IPS-20b (cell line): Measurements from ENCODE around the gene DHODH.

ENCODE experiments used
- H3K27ac ChIP-seq: one replicate; pipeline ENCODE4 v1.5.1; 2013; ENCODE audit warnings: low read length
- H3K27me3 ChIP-seq: 2 replicates; pipeline ENCODE4 v1.6.1; 2013; ENCODE audit warnings: mild to moderate bottlenecking, low read length, inconsistent platforms; ENCODE audit not compliant: insufficient read depth
- H3K36me3 ChIP-seq: 2 replicates; pipeline ENCODE4 v1.6.1; 2013; ENCODE audit warnings: low read depth, mild to moderate bottlenecking, inconsistent platforms, low read length, moderate library complexity; ENCODE audit not compliant: insufficient read depth
- H3K4me1 ChIP-seq: 2 replicates; pipeline ENCODE4 v1.6.1; 2013; ENCODE audit warnings: mild to moderate bottlenecking, control low read depth, inconsistent platforms, low read length, moderate library complexity; ENCODE audit not compliant: insufficient read depth
- H3K4me3 ChIP-seq: 2 replicates; pipeline ENCODE4 v1.5.1; 2013; ENCODE audit warnings: mild to moderate bottlenecking, low read length, inconsistent platforms
- H3K9ac ChIP-seq: 2 replicates; pipeline ENCODE4 v1.6.1; 2013; ENCODE audit warnings: low read depth, mild to moderate bottlenecking, inconsistent platforms, low read length, moderate library complexity
- H3K9me3 ChIP-seq: 2 replicates; pipeline ENCODE4 v1.6.1; 2013; ENCODE audit warnings: mild to moderate bottlenecking, low read depth, low read length, inconsistent platforms; ENCODE audit not compliant: insufficient read depth

The DHODH gene

GRCh38 chr16:72015124-72015523 lies 6.6 kb downstream of the DHODH start:
- Histone ChIP-seq H3K4me3 (no peak overlapping the region), H3K4me1 (no peaks in the 10 kb centered on the region), H3K9me3 (no peaks in the 10 kb centered on the region), H3K27ac (no peak overlapping the region), H3K9ac (no peak overlapping the region), H3K36me3 (peaks cover 70% of the 10 kb centered on the region), H3K27me3 (no peaks in the 10 kb centered on the region)

- peaks cover 81% of the 10 kb centered on the region for H3K36me3 ChIP-seq
- H3K27me3 ChIP-seq: no peaks in the 10 kb centered on the region
- H3K4me3 ChIP-seq: no peak overlapping the region
- H3K27ac ChIP-seq: no peak overlapping the region
- H3K4me1 ChIP-seq: no peaks in the 10 kb centered on the region
- no peaks in the 10 kb centered on the region for H3K9me3 ChIP-seq
- H3K9ac ChIP-seq: no peak overlapping the region
Measured at GRCh38 chr16:72018470-72018869, 9.9 kb downstream of the DHODH start.

DNA sequence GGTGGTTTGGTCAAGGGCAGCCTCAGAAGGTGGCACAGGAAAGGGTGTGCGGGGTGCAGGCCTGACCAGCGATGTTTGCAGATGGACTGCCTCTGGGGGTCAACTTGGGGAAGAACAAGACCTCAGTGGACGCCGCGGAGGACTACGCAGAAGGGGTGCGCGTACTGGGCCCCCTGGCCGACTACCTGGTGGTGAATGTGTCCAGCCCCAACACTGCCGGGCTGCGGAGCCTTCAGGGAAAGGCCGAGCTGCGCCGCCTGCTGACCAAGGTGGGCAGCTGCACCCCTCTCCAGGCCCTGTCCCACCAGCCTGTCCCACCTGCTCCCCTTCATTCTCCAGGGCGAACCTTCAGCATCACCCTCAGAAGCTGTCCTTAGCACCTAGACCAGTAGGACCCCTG lies 12.5 kb downstream of the DHODH start:
- H3K27ac ChIP-seq: no peak overlapping the region
- H3K9me3 ChIP-seq: no peaks in the 10 kb centered on the region
- peaks cover 83% of the 10 kb centered on the region for H3K36me3 ChIP-seq
- H3K9ac ChIP-seq: no peak overlapping the region
- H3K4me1 ChIP-seq: no peaks in the 10 kb centered on the region
- H3K27me3 ChIP-seq: no peaks in the 10 kb centered on the region
- no peak overlapping the region for H3K4me3 ChIP-seq

DNA sequence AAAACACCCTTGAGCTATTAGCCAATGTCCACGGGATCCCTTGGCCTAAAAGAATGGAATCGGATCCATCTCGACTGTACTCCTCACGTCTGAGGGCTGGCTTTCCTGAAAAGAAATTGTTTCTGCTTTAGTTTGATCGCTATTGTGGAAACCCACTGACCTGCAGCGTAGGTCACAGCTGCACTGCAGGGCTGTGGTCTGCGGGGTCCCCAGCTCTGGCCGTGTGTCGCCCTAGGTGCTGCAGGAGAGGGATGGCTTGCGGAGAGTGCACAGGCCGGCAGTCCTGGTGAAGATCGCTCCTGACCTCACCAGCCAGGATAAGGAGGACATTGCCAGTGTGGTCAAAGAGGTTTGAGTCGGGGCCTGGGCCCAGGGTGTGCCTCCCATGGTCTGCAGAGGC lies 13.6 kb downstream of the DHODH start:
- Histone ChIP-seq H3K4me3 (no peak overlapping the region), H3K27me3 (no peaks in the 10 kb centered on the region), H3K36me3 (peaks cover 72% of the 10 kb centered on the region), H3K4me1 (no peaks in the 10 kb centered on the region), H3K27ac (no peak overlapping the region), H3K9ac (no peak overlapping the region), H3K9me3 (no peaks in the 10 kb centered on the region)

DNA sequence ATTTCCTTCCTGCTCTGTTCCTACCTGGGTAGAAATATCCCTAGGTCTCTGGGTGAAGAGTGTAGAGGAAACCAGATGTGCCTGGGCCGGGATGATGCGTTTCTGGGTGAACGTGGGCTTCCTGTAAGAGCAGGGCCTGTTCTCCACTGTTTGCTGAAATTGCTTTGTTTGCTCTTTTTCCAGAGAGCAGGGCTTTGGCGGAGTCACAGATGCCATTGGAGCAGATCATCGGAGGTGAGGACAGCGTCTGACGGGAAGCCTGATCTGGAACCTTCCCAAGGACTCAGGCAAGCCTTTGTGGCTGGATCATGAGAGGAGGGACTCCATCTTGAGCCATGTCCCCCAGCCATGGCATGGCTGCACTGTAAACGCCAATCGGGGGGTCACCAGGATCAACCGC lies 15.4 kb downstream of the DHODH start:
- Histone ChIP-seq H3K4me3 (no peak overlapping the region), H3K9ac (no peak overlapping the region), H3K27me3 (no peaks in the 10 kb centered on the region), H3K9me3 (no peaks in the 10 kb centered on the region), H3K27ac (no peak overlapping the region), H3K36me3 (peaks cover 58% of the 10 kb centered on the region), H3K4me1 (no peaks in the 10 kb centered on the region)

DNA sequence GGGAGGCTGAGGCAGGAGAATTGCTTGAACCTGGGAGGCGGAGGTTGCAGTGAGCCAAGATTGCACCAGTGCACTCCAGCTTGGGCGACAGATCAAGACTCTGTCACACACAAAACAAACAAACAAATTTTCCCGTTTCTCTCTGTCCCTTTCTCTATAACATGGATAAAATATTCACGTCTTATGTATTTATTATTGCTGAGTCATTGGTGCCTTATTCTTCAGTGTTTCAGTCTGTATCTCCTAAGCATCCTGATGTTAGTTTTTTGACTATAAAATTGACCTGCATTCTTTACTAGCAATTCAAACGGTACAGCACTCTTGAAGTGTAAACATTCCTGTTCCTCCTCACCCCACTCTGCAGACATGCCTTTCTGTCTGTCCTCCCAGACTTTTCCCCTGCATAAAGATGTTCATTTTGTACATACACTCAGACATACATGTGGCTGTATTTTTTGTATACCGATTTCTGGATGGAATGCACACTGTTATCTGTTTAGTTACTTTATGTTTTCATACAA lies 16.4 kb downstream of the DHODH start:
- H3K9me3 ChIP-seq: no peaks in the 10 kb centered on the region
- no peak overlapping the region for H3K4me3 ChIP-seq
- no peaks in the 10 kb centered on the region for H3K27me3 ChIP-seq
- H3K4me1 ChIP-seq: no peaks in the 10 kb centered on the region
- H3K27ac ChIP-seq: no peak overlapping the region
- no peak overlapping the region for H3K9ac ChIP-seq
- peaks cover 50% of the 10 kb centered on the region for H3K36me3 ChIP-seq

DNA sequence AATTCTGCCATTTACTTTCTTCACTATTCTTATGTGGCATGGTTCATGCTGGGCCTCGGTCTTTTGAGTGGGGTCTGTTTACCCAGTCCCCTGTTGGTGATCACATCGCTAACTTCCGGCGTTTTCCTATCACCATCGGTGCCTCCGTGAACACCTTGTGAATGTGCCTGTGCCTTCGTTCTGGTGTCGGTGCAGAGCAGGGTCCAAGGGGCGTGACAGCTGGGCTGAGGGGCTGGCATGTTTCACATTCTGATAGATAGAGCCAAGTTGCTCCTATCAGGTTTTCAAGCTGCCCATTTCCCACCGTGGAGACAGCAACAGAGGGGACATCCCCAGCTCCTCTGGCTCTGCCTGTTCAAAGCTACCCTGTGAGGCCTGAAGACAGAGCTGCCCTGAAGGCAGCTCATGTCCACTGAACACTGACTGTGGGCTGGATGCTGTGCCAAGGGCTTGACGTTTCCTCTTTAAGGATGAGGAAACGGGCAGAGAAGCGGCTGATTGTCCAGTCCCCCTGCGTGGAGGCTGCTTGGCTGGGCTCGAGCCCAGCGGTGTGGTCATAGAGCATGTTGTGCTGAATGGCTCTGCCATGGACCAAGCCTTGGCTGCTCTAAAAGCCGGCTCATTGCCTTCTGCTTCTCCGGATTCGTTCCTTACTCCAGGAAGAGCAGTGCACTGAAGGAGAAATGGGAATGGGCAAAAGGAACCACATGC lies 17.0 kb downstream of the DHODH start:
- Histone ChIP-seq H3K27me3 (no peaks in the 10 kb centered on the region), H3K36me3 (peaks cover 48% of the 10 kb centered on the region), H3K9me3 (no peaks in the 10 kb centered on the region), H3K9ac (no peak overlapping the region), H3K4me1 (no peaks in the 10 kb centered on the region), H3K27ac (no peak overlapping the region), H3K4me3 (no peak overlapping the region)

GRCh38 chr16:72027669-72028378 lies 19.3 kb downstream of the DHODH start:
- Histone ChIP-seq H3K4me1 (peaks cover 8% of the 10 kb centered on the region; the same call in 1 of the 2 replicates), H3K36me3 (peaks cover 30% of the 10 kb centered on the region), H3K4me3 (no peak overlapping the region), H3K9ac (no peak overlapping the region), H3K27ac (no peak overlapping the region), H3K27me3 (no peaks in the 10 kb centered on the region), H3K9me3 (no peaks in the 10 kb centered on the region)

GRCh38 chr16:72029567-72030271 lies 21.2 kb downstream of the DHODH start:
- H3K27ac ChIP-seq: no peak overlapping the region
- H3K4me1 ChIP-seq: peaks cover 8% of the 10 kb centered on the region; the same call in 1 of the 2 replicates
- no peak overlapping the region for H3K4me3 ChIP-seq
- no peak overlapping the region for H3K9ac ChIP-seq
- no peaks in the 10 kb centered on the region for H3K27me3 ChIP-seq
- no peaks in the 10 kb centered on the region for H3K9me3 ChIP-seq
- peaks cover 13% of the 10 kb centered on the region; the same call in 1 of the 2 replicates for H3K36me3 ChIP-seq

DNA sequence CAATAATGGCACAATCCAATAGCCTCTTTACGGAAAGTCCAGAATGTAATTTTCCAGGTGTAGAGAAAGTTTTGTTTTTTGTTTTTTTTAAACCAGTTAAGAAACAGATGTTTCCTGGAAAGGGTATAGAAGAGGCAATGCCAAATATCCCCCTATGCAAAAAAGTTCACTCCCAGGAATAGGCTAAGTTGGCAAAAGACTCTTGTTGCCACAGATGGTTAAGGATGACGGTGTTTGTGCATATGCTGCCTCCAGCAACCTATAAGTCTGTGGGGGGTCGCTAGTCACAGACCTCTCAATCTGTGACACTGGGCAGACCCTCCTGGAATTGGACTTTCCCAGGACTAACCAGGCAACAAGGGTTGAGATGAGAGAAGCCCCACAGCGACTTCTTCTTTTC lies 24.9 kb downstream of the DHODH start:
- H3K27me3 ChIP-seq: no peaks in the 10 kb centered on the region
- no peak overlapping the region for H3K27ac ChIP-seq
- no peak overlapping the region for H3K4me3 ChIP-seq
- peaks cover 8% of the 10 kb centered on the region; the same call in 1 of the 2 replicates for H3K4me1 ChIP-seq
- no peak overlapping the region for H3K9ac ChIP-seq
- H3K36me3 ChIP-seq: no peaks in the 10 kb centered on the region
- H3K9me3 ChIP-seq: no peaks in the 10 kb centered on the region

DNA sequence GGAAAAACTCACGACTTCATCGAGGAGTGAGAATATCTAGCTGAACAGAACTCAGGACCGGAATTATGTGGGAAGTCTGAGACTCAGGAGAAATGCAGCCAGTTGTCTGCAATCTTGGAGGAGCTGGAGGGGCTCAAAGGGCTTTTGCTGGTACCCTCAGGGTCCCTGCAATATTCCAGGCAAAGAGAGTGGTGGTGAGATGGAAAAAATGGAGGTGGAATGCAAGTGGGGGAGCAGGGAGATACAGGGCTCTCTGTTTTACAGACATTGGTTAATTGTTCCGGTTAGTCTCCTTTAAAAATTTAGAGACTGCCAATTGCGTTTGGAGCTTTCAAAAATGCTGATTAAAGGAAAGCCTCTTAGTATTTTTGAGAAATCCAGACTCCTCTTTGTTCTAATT lies 27.6 kb downstream of the DHODH start:
- Histone ChIP-seq H3K27me3 (no peaks in the 10 kb centered on the region), H3K4me3 (no peak overlapping the region), H3K9ac (no peak overlapping the region), H3K36me3 (no peaks in the 10 kb centered on the region), H3K4me1 (peaks cover 8% of the 10 kb centered on the region; the same call in 1 of the 2 replicates), H3K27ac (no peak overlapping the region), H3K9me3 (no peaks in the 10 kb centered on the region)
